ENCODE data around the gene SMIM9.

The SMIM9 gene

DNA sequence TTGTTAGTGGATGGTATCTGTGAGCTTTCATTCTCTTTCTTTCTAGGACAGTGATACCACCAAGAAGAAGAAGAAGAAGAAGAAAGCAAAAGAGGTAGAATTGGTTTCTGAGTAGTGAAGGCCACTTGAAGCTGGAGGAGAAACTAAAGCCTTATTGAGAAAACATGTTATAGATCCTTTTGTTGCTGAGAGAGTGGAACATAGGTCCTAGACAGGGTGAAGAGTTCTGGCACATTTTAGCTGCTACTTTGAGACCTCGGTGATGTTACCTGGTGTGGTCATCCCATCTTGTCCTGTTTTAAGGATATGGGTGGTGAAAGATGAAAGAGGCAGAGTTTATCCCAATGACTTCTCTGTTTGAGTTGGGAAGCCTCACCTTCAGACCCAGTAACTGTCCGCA is 57.7 kb downstream of the SMIM9 start:
- DNase-seq = no peak

DNA sequence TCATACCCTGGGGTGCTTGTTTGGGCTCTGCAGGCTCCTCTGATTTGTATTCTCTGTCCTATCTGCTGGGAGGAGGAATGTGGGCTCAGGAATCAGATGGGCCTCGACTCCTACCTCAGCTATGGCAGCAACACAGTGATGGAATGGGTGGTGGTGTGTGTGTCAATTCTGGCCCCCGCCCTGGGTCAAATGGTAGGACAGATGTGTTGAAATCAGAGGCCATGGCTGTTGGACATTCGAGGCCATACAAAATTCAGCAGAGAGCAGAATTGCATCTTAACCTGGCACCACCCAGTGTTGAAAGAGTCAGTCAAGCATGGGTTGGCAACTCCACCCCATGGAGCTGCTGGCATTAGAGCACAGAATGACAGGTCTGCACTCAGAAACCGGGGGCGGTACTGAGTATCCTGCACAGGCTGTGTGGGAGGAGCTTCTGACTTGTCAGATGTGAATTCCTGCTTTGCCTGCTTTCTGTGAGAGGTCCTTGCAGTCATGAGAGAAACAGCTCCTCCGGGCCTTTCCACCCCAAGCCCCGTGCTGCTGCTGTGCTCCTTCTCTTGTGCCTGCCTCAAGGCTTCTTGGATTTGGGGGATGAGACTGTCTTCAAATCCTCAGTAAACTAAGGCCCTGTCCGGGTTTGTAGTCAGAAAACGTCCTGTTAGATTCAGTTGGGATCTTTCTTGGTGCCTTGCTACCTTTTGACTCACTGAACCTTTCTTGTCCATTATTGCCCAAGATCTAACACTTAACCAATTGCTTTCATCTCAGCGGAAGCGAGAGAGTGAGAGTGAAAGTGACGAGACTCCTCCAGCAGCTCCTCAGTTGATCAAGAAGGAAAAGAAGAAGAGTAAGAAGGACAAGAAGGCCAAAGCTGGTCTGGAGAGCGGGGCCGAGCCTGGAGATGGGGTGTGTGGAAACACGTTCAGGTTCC is 58.8 kb downstream of the SMIM9 start:
- no peak for DNase-seq

DNA sequence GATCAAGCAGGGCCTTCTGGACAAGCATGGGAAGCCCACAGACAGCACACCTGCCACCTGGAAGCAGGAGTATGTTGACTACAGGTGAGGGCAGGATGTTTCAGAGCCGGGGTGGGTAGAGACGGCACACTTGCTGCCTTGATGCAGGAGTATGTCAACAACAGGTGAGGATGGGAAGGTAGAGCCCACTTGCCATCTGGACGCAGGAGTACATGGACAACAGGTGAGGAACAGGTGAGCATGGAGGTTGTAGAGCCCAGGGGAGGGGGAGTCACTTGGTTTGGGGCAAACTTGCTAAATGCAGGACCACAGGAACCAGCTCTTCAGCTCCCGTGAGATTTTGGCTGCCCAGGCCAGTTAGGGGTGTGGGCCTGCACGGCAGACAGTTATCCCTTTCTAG is 59.8 kb downstream of the SMIM9 start:
- DNase-seq = no peak

All from CD4-positive, alpha-beta T cell treated with Interleukin-17A for 1 hour (primary cell).